ENCODE measurements around the gene MBD6.

Gene MBD6

GRCh38 chr12:57522011-57522886 is at the start of gene MBD6:
Gene MBD6 (plus strand): TSS chr12:57522824. CDS start chr12:57524304, 1,480 bp downstream.
- DNase-seq = peak; percentile 85

GRCh38 chr12:57473392-57473791 is 49.2 kb upstream of the MBD6 start:
- no peak for DNase-seq

- DNase-seq = no peak
Measured at GRCh38 chr12:57473886-57474285, 48.7 kb upstream of the MBD6 start.

GRCh38 chr12:57474430-57474829 is 48.2 kb upstream of the MBD6 start:
- DNase-seq = no peak

- DNase-seq = no peak
Measured at GRCh38 chr12:57474862-57475261, 47.8 kb upstream of the MBD6 start.

GRCh38 chr12:57475271-57476161 is 47.1 kb upstream of the MBD6 start:
- no peak for DNase-seq

- DNase-seq = peak; percentile 73
Measured at GRCh38 chr12:57476162-57476992, 46.2 kb upstream of the MBD6 start.

GRCh38 chr12:57476993-57477709 is 45.5 kb upstream of the MBD6 start:
- DNase-seq = no peak

- peak; percentile 48 for DNase-seq
Measured at GRCh38 chr12:57477710-57478681, 44.6 kb upstream of the MBD6 start.

GRCh38 chr12:57479043-57479375 is 43.6 kb upstream of the MBD6 start:
- DNase-seq = no peak

GRCh38 chr12:57479376-57480115 is 43.1 kb upstream of the MBD6 start, which contains the start of gene ARHGAP9:
Gene ARHGAP9 (minus strand): TSS chr12:57479866. CDS start chr12:57479406, 460 bp downstream.
- peak; percentile 62 for DNase-seq

GRCh38 chr12:57481671-57482070 is 41.0 kb upstream of the MBD6 start:
- DNase-seq = no peak

GRCh38 chr12:57483466-57483865 is 39.2 kb upstream of the MBD6 start:
- DNase-seq = no peak

- no peak for DNase-seq
Measured at GRCh38 chr12:57485695-57486094, 36.9 kb upstream of the MBD6 start.

GRCh38 chr12:57487055-57487596 is 35.5 kb upstream of the MBD6 start:
- DNase-seq = no peak

GRCh38 chr12:57487597-57488401 is 34.8 kb upstream of the MBD6 start, which contains the start of gene MARS1:
Gene MARS1 (plus strand): TSS chr12:57488068. CDS start chr12:57488091, 23 bp downstream.
- DNase-seq = peak; percentile 95

- DNase-seq = no peak
Measured at GRCh38 chr12:57488402-57489156, 34.0 kb upstream of the MBD6 start.

- DNase-seq = no peak
Measured at GRCh38 chr12:57489157-57489641, 33.4 kb upstream of the MBD6 start.

Measured in stimulated activated naive CD4-positive, alpha-beta T cell treated with Interleukin-2 at 50 U/mL for 16 hours (primary cell).